ENCODE measurements around the gene RAB3GAP2.
"Not testable (repeated sequence)": the region's sequence is repeated elsewhere in the genome, so short reads cannot be mapped to it uniquely, and the experiment has no call there.

Gene RAB3GAP2

DNA sequence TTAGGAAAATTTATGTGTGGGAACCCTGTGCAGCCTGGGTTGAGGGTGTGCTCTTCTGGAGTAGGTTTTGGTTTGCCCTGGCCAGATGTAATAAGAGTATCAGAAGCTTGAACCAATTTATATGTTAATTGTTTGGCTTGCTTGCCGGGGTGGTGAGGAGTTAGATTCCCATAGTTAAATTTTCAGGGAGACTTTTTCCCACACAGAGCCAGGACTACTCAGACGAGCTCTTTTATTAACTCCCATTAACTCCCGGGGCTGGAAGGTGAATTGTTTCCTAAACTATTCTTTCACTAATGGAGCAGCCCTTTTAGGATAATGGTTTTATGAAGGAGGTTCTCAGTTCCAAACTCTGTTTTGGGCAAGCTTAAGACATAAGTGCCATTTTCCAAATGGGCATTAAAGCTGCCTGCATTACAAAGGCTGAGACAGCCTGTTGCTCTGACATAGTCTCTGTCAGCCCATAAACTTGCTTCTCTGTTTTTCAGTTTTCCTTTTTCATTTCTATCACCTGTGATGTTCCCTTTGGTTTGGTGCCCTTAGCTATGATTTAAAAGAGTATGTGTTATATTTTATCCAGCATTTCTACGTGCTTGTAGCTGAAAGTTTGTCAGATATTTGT is 18.0 kb upstream of the RAB3GAP2 start:
- no peak for DNase-seq (ENCODE audit: low read depth)

DNA sequence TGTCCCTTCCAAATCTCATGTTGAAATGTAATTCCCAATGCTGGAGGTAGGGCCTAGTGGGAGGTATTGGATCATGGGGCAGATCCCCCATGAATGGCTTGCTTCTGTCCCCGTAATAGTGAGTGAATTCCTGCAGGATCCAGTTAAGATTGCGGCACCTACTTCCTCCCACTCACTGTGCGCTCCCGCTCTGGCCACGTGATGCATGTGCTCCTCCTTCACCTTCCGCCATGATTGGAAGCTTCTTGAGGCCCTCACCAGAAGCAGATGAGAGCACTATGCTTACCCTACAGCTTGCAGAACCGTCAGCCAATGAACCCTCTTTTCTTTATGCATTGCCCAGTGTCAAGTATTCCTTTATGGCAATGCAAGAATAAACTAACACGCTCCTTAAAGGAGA is 14.9 kb upstream of the RAB3GAP2 start:
- DNase-seq (ENCODE audit: low read depth): no peak

DNA sequence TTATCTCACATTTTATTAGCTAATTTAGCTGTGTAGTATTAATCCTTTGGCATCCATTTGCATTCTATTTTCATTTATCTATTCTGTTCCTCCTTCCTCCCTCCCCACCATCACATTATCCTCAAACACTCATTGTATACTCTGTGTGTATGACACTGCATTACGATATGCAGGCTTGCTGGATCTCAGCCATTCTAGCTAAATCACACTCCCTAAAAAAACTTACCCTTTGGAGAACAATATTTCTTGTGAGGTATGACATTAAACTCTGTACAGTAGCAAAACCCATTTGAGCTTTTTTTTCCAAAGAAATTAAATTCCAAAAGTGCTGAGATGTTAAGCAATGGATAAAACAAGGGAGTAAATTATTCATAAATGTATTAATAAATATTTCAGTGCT is 11.4 kb upstream of the RAB3GAP2 start:
- DNase-seq (ENCODE audit: low read depth): no peak

DNA sequence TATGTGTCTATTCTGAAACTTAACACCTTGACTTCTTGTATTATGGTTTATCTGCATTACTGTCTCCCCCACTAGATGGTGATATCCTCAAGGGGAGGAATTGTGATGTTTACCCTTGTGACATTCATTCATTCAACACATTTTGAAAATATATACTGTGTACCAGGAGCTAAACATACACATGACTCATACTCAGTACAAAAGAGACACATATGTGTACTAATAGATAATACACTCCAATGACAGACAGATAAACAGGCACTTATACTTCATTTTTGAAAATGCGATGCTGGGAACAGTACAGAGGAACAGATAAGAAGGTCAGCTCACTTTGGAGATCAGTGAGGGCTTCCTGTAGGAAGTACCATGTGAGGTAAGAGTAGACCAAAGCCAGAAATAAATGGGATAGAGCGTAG is 8.9 kb upstream of the RAB3GAP2 start:
- peak; percentile 15 for DNase-seq (ENCODE audit: low read depth)

DNA sequence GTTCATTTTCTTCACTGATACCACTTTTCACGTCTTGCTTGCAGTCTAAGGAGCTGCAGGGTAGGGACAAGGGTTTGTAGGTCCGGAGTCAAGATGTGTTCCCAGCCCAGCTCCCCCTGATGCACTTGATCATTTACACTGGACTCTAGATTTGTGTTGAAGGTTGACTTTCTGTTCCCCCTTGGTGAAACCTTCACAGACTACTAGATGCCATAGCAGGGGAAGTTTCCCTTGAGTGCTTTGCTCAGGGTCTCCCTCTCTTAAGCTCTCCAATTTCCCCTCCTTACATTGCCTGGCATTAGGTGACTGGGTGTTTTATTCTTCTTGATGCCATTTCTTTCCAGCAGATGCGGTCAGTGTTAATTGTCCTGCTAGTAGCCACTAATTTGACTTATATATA is 8.0 kb upstream of the RAB3GAP2 start:
- no peak for DNase-seq (ENCODE audit: low read depth)

DNA sequence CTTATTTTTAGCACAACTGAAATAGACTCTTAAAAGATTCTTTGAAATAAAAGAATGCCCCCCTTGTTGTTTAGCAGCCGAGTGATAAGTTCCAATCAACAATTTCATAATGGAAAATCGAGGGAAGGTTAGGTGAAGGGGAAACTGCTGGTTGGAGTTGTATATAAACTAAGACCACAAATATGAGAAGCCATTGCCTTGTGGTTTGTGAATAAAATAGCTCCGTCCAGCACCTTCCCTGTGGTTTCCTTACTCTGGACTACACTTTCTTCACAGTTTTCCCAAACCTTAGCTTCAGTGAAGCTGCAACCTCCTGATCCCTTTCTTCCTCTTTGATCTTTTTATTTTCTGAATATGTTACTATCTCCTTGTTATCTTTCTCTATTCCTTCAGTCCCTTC is 6.7 kb upstream of the RAB3GAP2 start:
- peak; percentile 70 for DNase-seq (ENCODE audit: low read depth)

DNA sequence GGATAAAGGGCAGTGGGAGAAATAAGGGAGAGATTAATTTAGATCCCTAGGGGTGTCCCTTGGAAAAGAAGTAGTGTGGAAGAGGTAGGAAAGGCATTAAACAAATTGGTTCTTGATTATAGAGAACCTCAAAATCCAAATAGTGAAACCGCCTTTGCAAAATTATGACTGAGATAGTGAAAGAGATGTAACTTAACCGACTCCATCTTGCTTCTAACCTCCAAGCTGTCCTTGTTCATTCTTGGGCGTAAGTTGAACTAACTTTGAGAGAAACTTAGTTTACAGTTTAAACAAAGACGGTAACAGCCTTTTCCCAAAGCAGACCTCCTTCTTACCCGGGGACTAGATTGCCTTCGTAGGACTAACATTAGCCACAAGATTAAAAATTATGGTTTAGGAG is 3.2 kb upstream of the RAB3GAP2 start:
- DNase-seq (ENCODE audit: low read depth): no peak

DNA sequence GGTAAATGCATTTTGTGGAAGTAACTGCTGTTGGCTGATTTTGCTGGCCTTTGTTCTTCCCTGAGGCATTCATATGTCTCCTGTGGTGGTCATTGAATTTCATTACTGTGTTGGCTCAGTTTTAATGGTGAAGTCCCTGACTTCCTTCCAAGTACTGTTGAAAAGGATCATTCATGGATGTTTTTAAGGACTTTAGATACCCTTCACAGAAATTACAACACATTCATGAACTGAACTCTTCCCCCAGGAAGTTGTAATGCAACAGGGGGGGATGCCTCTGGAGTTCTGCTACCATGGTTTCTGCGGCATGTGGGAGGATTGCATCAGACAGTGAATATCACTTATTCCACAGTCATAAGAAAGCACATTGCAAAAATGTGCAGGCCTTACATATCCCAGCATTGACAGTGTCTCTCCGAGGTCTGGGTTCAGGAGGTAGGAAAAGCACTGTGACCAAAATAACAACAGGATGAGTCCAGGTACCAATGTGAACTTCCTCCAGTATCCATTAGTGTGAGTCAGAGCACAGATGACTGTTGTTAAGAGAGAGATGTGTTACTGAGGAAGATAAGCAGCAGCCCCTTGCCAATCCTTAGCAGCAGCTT is 2.1 kb upstream of the RAB3GAP2 start:
- peak; percentile 63 for DNase-seq (ENCODE audit: low read depth)

DNA sequence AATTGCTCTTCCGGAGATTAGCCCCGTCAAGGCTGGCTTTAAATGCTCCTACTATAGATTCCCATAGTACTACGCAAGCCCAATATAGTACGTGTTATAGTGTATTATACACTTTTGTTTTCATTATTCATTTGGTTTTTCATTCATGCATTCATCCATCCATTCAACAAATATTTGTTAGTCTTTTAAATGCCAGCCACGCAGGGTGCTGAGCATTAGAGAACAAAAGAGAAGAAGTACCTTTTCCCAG is 513 bp upstream of the RAB3GAP2 start:
- no peak for DNase-seq (ENCODE audit: low read depth)

DNA sequence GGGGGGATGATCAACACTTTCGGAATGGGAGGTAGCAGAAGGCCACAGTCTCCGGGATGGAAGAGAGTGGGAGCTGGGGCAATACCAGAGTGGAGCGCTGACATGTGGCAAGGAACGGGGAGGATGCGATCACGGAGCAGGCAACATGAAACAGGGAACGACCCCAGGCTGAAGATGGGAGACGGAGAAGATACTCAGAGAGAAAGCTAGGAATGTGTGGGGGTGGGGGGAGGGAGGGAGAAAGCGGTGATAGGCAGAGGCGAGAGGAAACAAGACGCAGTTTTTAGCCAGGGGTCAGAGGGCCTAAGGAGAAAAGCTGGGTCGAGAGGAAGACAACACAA is 577 bp downstream of the RAB3GAP2 start:
- peak; percentile 33 for DNase-seq (ENCODE audit: low read depth)

DNA sequence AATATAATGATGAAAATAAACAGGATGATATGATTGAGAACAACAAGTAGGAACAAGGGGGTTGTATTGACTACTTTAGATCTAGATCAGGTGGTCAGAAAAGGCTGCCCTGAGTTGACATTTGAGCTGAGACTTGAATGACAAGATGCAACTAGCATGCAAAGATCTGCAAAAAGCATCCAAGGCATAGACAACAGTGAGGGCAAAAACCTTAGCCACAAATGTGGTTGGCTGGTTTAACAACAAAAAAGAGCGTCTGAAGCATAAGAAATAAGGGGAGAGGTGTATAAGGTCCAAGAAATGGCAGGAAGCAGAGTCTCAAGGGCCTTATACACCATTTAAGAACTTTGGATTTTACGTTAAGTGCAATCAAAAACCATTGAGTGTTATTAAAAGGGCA is 3.2 kb downstream of the RAB3GAP2 start:
- DNase-seq (ENCODE audit: low read depth): no peak

DNA sequence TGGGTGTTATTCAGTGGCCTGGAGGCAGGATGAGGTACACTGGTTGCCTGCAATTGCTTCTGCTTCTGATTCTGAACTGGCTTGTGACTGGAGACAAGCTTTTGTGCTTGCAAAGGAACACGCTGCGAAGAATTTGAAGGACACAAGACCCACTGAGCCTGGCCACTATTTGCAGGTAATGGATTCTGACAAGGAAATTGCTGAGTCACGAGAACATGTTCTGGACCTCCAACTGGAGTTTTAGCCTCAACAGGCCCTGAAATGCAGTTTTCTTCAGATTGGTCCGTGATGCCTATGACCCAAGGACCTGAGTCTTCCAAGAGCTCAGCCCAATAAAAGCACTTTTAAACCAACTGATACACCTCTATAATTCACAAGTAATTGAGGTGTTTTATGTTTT is 4.6 kb downstream of the RAB3GAP2 start:
- DNase-seq (ENCODE audit: low read depth): no peak

DNA sequence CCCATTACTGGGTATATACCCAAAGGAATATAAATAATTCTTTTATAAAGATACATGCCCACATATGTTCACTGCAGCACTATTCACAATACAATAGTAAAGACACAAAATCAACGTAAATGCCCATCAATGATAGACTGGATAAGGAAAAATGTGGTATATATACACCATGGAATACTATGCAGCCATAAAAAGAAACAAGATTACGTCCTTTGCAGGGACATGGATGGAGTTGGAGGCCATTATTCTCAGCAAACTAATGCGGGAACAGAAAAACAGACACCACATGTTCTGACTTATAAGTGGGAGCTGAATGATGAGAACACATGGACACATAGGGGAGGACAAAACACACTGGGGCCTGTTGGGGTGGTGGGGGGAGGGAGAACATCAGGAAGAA is 12.0 kb downstream of the RAB3GAP2 start:
- not testable (repeated sequence) for DNase-seq (ENCODE audit: low read depth)

DNA sequence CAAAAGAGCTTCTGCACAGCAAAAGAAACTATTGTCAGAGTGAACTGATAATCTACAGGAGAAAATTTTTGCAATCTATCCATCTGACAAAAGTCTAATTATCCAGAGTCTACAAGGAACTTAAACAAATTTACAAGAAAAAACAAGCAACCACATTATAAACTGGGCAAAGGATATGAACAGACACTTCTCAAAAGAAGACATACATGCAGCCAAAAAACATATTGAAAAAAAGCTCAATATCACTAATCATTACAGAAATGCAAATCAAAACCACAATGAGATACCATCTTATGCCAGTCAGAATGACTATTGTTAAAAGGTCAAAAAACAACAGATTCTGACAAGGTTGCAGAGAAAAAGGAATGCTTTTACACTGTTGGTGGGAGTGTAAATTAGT is 12.5 kb downstream of the RAB3GAP2 start:
- DNase-seq (ENCODE audit: low read depth): not testable (repeated sequence)

DNA sequence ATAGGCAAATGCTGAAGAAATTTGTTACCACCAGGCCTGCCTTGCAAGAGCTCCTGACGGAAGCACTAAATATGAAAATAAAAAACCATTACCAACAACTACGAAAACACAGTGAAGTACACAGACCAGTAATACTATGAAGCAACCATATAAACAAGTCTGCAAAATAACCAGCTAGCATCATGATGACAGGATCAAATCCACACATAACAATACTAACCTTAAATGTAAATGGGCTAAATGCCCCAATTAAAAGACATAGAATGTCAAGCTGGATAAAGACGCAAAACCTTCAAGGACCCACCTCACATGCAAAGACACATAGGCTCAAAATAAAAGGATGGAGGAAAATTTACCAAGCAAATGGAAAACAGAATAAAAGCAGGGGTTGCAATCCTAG is 16.1 kb downstream of the RAB3GAP2 start:
- not testable (repeated sequence) for DNase-seq (ENCODE audit: low read depth)

DNA sequence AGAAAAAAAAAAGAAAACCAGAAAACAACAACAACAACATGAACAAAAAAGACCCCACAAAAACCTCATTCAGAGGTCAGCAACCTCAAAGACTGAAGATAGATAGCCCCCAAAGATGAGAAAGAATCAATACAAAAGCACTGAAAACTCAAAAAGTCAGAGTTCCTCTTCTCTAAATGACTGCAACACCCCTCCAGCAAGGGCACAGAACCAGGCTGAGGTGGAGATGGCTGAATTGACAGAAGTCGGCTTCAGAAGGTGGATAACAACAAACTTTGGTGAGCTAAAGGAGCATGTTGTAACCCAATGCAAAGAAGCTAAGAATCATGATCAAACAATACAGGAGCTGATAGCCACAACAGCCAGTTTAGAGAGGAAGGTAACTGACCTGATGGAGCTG is 17.0 kb downstream of the RAB3GAP2 start:
- no peak for DNase-seq (ENCODE audit: low read depth)

DNA sequence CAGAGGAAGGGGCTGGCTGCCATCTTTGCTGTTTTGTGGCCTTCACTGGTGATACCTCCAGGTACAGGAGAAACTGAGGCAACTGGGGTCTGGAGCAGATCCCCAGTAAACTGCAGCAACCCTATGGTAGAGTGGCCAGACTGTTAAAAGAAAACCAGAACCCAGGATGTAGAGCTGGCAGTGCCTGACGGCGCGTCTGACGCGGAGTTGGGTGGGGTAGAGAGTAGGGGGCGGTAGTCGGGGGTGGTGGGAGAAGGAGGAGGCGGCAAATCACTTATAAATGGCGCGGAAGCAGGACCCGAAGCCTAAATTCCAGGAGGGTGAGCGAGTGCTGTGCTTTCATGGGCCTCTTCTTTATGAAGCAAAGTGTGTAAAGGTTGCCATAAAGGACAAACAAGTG is 19.0 kb downstream of the RAB3GAP2 start:
- not testable (repeated sequence) for DNase-seq (ENCODE audit: low read depth)

DNA sequence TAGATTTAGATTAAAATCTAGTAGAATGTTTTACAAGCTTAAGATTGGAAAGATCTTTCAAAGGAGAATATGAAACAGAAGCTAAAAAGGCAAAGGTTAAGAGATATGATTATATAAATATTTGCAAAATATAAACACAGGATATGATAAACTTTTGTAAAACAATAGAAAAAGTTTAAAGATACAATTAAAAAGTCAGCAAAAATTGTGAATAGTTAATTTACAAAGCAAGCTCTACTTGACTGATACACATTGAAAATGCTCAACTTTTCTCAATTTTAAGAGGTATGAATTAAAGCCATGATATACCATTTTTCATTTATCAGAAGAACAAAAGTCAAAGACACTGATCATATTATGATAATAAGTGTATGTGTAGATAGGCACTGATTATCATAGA is 21.0 kb downstream of the RAB3GAP2 start:
- no peak for DNase-seq (ENCODE audit: low read depth)

DNA sequence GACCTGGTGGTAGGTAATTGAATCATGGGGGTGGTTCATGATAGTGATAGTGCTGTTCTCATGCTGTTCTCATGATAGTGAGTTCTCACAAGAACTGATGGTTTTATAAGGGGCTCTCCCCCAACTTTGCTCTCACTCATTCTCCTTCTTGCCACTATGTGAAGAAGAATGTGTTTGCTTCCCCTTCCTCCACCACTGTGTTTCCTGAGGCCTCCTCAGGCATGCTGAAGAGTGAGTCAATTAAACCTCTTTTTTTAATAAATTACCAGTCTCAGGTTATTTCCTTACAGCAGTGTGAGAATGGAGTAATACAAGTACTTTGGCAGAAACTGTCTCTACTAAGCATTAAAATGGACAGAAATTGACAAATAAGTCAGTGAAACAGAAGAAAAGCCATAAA is 21.6 kb downstream of the RAB3GAP2 start:
- DNase-seq (ENCODE audit: low read depth): no peak

DNA sequence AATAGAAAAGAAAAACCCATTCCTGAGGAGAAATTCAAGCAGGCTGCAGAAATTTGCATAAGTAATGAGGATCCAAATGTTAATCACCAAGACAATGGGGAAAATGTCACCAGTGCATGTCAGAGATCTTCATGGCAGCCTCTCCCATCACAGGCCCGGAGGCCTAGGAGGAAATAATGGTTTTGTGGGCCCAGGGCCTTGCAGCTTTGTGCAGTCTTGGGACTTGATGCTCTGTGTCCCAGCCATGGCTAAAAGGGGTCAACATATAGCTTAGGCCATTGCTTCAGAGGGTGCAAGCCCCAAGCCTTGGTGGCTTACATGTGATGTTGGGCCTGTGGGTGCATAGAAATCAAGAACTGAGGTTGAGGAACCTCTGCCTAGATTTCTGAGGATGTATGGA is 22.7 kb downstream of the RAB3GAP2 start:
- DNase-seq (ENCODE audit: low read depth): no peak

DNA sequence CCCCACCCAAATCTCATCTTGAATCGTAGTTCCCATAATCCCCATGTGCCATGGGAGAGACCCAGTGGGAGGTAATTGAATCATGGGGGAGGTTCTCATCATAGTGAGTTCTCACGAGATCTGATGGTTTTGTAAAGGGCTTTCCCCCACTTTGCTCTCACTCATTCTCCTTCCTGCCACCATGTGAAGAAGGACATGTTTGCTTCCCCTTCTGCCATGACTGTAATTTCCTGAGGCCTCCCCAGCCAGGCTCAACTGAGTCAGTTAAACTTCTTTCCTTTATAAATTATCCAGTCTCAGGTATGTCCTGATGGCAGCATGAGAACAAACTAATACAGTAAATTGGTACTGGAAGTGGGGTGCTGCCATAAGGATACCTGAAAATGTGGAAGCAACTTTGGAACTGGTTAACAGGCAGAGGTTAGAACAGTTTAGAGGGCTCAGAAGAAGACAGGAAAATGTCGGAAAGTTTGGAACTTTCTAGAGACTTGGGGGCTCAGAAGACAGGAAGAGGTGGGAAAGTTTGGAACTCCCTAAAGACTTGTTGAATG is 23.5 kb downstream of the RAB3GAP2 start:
- not testable (repeated sequence) for DNase-seq (ENCODE audit: low read depth)

DNA sequence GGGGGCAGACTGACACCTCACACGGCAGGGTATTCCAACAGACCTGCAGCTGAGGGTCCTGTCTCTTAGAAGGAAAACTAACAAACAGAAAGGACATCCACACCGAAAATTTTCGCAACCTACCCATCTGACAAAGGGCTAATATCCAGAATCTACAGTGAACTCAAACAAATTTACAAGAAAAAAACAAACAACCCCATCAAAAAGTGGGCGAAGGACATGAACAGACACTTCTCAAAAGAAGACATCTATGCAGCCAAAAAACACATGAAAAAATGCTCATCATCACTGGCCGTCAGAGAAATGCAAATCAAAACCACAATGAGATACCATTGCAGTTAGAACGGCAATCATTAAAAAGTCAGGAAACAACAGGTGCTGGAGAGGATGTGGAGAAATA is 26.4 kb downstream of the RAB3GAP2 start:
- DNase-seq (ENCODE audit: low read depth): not testable (repeated sequence)

DNA sequence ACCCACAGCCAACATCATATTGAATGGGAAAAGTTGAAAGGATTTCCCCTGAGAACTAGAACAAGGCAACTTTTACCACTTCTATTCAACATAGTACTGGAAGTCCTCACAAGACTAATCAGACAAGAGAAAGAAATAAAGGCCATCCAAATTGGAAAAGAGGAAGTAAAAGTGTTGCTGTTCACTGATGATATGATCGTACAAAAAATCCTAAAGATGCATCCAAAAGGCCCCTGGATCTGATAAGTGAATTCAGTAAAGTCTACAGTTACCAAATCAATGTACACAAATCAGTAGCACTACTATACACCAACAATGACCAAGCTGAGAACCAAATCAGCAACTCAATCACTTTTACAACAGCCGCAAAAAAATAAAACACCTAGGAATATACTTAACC is 28.3 kb downstream of the RAB3GAP2 start:
- no peak for DNase-seq (ENCODE audit: low read depth)

DNA sequence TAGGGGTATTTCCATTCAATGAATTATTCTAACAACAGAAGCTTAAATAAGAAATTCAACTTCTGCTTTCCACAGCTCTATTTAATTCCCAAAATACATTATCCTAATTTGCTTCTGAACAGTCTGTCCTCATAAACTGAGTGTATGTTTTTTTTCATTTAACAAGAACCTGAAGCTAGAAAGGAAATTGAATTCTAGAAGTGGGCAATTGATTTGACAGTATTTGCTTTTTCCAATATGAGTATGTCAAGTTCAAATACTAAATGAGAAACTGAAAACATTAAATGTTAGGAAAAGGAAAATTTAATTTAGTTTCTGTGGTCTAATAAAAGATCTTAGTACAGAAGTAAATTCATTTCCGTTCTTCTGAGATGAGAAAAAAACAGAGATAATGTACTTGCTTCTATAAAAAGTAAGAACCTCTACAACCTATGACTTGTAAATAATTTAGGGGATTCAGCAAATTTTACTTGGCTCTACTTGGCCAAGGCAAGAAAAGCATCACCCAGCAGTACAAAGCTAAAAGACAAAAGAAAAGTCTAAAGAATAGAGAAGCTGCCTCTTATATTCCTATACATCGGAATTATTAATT is 31.1 kb downstream of the RAB3GAP2 start:
- DNase-seq (ENCODE audit: low read depth): no peak
